ENCODE results near the gene SSX2IP. TPM values are rescaled to one million over a fixed set of nuclear protein-coding genes. Genes with fewer than 3 reads are reported as not detected.

SSX2IP gene
- total RNA-seq, 4 donors from 2014 or later: 3.6 to 5.5 (median 4.8) TPM

DNA sequence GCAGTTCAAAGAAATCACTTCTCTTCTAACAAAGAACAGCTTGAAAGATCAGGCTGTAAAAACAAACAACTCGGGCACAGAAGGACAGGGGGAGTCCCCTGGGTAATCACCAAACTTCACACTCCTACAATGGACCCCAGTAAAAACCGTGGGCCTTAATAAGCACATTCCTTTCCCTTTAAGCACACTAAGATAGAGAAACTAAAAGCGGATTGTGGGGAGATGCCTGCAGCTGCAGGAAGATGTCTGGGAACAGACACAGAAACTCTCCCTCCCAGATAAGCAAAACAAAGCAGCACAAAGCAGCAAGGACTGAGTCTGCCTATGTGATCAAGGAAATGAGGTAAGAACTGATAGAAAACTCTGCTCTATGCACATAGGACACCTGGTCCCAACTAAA, 78.5 kb downstream of the SSX2IP start:
- Histone ChIP-seq H3K4me3 (no peak overlapping the region), H3K27me3 (no peaks in the 10 kb centered on the region), H3K27ac (peak overlapping the region in 1 of 4 donors; percentile 13), H3K4me1 (no peaks in the 10 kb centered on the region), H3K9me3 (peaks cover 0 to 6% (median 0%) of the 10 kb centered on the region in 4 donors), H3K36me3 (no peaks in the 10 kb centered on the region)
- TF ChIP-seq POLR2A (IDR thresholded peaks at IDR 0.05) (no peak), EP300 (IDR thresholded peaks at IDR 0.05) (no peak), CTCF (IDR thresholded peaks at IDR 0.05) (no peak)
- DNase-seq (ENCODE audit: low spot score in 2 of 2): no peak
- WGBS, 2 donors: 19 to 23% methylated on average over 3 of the region's 3 CpGs

GRCh38 chr1:84611091-84611490, 79.2 kb downstream of the SSX2IP start:
- WGBS, 2 donors: 0 to 39% methylated on average over 1 of the region's 1 CpG
- Histone ChIP-seq H3K4me3 (no peak overlapping the region), H3K9me3 (peaks cover 0 to 11% (median 0%) of the 10 kb centered on the region in 4 donors), H3K27me3 (no peaks in the 10 kb centered on the region), H3K4me1 (no peaks in the 10 kb centered on the region), H3K36me3 (no peaks in the 10 kb centered on the region), H3K27ac (peak overlapping the region in 1 of 4 donors; percentile 13)
- DNase-seq (ENCODE audit: low spot score in 2 of 2): no peak
- TF ChIP-seq CTCF (IDR thresholded peaks at IDR 0.05) (no peak), EP300 (IDR thresholded peaks at IDR 0.05) (no peak), POLR2A (IDR thresholded peaks at IDR 0.05) (no peak)

- TF ChIP-seq CTCF (IDR thresholded peaks at IDR 0.05) (no peak), POLR2A (IDR thresholded peaks at IDR 0.05) (no peak), EP300 (IDR thresholded peaks at IDR 0.05) (no peak)
- Histone ChIP-seq H3K27ac (no peak overlapping the region), H3K4me3 (no peak overlapping the region), H3K4me1 (no peaks in the 10 kb centered on the region), H3K36me3 (no peaks in the 10 kb centered on the region), H3K27me3 (no peaks in the 10 kb centered on the region), H3K9me3 (peaks cover 0 to 22% (median 0%) of the 10 kb centered on the region in 4 donors)
- WGBS, 2 donors: 72 to 88% methylated on average over 5 of the region's 5 CpGs
- no peak for DNase-seq (ENCODE audit: low spot score in 2 of 2)
Measured at GRCh38 chr1:84606977-84607376, 83.3 kb downstream of the SSX2IP start.

DNA sequence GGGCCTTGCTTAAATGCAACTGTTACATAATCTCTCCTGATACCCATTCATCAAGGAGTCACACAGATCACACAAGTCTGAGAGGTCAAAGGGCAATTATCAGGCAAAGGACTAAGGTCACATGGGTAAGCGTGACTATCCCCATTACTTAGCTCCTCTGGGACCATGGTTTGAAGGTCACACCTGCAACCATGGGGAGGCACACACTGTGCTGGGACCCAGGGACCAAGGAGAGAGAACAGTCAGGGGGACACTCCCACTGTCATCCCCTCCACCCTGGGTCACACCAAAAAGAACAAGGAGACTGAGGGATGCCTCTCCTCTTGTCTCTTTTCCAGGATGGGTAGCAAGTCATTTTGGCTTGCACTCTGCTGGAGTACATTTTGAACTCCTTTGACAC, 85.1 kb downstream of the SSX2IP start:
- no peak for DNase-seq (ENCODE audit: low spot score in 2 of 2)
- WGBS, 2 donors: 100% methylated on average over 1 of the region's 1 CpG

More for the DNA sequence above, 85.1 kb downstream of the SSX2IP start:
- Histone ChIP-seq H3K27me3 (no peaks in the 10 kb centered on the region), H3K9me3 (peaks cover 0 to 22% (median 0%) of the 10 kb centered on the region in 4 donors), H3K4me1 (no peaks in the 10 kb centered on the region), H3K27ac (no peak overlapping the region), H3K4me3 (no peak overlapping the region), H3K36me3 (no peaks in the 10 kb centered on the region)
- no peak for TF ChIP-seq CTCF (IDR thresholded peaks at IDR 0.05)
- no peak for TF ChIP-seq POLR2A (IDR thresholded peaks at IDR 0.05)
- TF ChIP-seq EP300 (IDR thresholded peaks at IDR 0.05): no peak
